NCI-H2171 (cell line): ENCODE results near the gene MAP4.

Experiments used
- DNase-seq: peaks from one replicate; lab custom pipeline; 2025; lab: John Stamatoyannopoulos, UW

The MAP4 gene

DNA sequence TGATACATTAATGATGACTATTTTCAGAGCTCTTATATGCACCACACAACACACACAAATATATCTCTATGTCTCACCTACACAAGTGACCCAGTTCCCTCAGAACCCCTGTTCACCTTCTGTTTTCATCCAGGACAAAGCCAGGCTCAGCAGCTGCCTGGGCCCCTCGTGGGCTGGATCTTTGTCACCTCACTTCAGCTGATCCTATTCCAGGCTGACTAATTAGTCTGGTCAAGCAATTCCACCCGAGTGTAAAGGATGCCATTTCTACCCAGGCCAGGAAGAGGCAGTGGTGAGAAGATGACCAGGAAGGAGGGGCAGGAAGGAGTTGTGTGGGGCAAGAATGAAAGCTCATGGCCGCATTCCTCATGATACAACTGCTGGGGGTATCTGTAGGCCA, 151.0 kb downstream of the MAP4 start:
- no peak for DNase-seq

DNA sequence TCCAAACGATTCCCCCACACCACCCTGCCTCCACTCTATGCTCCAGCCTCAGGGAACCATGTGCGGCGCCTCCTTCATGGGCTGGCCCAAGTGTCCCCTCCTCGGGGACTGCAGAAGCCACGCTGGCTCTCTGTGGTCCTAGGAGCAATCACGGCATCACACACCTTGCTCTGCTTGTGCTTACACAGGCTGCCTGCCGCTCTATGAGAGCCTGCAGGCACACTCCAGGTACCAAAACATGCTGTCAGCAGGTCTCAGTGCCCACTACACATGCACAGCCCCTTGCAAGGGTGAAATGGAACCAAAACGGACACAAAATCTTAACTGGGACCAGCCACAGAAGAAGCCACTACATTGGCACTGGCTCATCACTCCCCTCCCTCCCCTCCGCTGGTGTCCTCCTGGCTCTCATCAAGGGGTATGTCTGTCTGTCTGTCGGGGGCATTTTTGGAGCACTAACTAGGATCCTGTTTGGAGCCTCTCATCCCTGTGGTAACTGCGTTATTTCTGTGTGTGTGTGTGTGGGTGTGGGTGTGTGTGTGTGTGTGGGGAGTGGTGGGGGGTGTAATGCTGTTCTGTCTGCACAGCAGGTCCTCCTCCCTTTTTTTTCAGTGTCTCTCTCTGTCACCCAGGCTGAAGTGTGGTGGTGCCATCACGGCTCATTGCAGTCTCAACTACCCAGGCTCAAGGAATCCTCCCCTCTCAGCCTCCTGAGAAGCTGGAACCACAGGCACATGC, 152.7 kb downstream of the MAP4 start:
- no peak for DNase-seq

DNA sequence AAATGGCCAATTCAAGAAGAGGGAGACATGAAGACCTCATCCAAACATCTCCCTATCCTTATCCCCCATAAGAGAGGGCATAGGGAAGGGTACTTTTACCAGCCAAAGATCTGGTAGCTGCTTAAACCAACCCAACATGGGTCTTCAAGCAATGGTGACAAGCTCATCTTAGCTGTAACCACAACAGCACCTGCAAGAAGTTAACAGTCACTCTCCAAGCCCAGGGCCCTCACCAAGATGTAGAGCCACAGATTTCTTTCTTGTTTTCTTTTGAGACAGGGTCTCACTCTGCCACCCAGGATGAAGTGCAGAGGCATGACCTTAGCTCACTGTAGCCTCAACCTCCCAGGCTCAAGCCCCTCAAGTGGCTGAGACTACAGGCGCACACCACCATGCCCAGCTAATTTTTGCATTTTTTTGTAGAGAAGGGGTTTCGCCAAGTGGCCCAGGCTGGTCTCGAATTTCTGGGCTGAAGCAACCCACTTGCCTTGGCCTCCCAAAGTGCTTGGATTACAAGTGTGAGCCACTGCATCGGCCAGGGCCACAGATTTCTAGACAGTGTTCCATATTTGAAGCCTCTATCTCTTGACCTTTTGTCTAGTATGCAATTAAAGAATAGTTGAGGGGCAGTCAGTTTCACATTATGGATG, 156.1 kb downstream of the MAP4 start:
- DNase-seq: no peak

DNA sequence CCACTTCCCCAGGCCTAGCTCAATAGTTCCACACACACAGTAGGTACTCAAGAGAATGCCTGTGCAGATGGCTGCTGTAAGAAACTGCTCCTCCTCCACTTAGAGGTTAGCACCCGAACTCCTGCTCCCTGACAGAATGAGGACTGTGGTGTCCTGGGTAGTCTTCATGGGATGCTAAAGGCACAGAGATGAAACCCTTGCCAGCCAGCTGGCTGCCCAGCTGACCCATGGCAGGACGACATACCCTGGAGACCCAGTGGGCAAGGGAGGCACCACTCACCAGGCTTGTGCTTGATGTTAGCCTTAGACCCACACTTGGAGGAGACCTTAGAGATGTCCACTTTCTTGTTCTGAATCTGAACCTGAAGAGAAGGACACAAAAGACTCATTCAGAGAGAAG, 159.1 kb downstream of the MAP4 start:
- DNase-seq: no peak

DNA sequence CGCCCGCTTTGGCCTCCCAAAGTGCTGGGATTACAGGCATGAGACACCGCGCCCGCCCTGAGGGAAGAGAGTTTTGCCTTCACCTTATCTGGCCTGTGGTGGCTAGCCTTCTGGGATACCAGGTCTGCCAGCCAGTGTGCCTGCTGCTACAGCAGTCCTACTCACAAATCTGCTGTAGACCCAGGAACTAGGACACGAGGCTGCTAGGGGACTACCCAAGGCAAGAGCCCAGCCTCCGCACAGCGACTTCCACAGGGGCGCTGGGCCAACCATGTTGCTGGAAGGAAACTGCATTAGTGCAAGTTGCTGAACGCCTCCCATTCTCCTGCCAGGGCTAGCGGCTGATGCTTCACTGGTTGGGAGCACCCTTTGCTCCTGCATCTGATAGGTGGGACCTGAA, 159.5 kb downstream of the MAP4 start:
- no peak for DNase-seq

DNA sequence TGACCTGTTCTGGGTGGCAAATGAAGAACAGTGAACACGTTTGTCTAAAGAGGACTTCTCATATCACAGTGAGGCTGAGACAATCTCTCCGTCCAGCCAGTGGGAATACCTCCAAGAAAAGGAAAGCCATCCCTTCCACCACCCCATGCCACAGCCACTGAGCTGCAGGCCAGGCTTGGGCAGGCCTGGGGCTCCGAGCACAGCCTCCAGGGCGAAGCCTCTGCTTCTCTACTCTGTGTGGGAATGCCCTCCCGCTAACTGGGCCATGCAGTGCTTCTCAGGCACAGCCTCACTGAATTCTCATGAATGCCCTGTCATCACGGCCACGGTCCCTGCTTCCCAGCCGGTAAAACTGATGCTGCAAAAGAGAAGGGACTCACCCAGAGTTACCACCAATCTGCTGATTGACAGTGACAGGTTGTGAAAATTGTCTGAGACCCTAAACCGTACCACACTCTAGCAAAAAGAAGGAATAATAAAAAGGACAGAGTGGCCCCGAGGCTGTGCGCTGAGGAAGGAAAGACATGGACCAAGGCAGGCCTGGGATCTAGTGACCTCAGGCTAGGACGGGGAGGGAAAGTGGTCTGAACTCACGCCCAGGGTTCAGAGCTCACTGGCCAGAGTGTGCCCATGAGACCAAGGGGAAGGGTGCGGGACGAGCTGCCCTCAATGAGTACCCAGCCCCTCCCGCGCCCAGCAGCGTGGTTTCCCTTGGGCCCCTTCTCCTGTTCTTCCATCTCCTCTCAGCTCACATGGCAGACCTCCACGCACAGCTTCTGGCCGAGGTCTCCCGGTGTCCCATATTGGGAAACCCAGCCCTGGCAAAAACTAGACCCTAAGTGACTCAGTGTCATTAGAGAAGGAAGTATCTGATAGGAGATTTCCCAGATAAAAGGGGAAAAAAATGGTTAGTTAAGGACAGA, 160.5 kb downstream of the MAP4 start:
- DNase-seq: no peak

DNA sequence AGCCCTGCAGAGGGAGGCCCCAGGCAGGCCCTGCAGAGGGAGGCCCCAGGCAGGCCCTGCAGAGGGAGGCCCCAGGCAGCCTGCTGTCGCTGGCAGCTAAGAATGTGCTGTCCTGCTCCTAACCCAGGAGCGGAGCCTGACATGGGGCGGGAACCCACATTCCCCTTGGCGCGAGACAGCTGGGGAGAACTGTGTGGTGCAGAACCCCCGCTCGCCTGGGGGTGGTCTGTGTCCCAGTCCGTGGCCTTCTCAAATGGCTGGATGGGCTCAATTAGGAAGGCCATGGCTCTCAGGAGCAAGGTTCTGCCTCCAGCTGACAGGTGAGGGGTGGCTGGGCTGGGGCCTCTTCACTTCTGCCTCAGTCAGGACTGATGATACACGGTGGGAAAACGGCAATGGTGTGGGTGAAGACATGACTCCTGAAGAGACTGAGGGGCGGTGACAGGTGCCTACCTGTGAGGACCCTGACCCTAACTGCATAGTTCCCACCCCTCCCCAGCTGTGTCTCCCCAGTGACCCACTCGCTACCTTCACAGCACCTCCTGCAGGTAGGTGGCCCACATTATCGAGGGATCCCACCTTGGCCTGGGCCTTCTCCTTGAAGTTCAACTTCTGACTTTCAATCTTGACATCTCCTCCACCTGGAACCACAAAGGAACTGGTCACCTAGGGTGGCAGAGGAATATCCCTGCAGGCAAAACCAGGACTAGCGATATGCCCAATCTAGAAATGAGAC, 161.3 kb downstream of the MAP4 start:
- no peak for DNase-seq

DNA sequence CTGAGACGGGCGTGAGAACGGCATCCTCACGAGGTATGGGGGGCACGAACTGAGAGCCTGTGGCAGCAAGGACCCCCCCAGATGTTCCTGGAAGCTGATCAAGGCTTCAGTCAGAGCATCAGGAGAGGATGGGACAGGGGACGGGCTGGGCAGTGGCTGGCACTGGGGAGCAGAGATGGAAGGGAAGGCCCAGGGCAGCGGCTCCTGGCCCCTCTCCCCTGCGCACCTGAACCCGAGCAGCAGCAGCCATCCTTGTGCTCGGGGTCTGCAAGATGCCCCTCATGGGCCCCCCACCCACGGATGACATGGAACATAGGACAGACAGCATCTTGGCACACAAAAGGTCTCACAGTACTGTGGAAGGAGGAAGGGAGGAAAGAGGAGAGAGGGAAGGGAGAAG, 161.9 kb downstream of the MAP4 start:
- DNase-seq: no peak

DNA sequence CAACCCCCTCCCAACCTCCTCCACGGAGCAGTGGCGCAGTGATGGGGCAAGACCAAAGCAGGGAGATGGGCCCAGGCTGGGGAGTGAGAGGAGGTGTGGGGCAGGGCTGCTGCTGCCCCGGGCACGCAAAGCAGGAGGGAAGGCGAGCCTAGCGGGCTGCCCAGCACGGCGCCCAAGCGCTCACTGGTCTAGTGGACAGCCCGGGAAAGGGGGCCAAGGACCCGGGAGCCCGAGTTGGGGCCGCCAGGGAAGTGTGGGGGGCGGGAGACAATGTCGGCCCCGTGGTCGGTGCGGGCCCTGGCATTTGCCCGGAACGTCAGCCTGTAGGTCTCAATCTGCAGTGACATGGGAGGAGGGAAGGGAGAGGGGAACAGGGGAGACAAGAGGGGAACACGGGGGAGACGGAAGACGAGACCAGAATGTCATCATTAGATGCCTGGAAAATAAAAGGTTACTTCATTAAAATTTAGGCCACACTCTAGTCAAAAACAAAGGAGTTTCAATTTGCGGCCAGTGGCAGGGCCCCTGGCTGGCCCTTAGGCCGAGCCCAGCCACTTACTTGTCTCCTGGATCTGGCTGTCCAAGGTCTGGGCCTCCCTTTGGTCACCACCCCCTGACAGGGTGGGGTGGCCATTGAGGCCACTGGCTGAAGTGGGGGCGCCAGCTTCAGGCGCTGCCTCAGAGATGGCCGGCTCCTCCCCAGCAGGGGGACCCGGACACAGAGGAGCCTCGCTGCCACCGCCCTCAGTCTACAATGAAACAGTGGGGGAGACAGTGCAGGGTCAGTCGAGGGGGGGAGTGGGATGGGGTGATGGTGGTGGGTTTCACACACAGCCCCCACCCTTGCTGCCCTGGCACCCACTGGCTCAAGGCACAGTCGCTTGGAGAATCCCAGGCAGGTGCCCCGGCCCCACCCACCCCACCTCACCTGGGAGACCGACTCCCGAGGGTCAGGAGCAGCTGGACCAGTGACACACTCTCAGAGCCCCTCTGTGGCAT, 163.3 kb downstream of the MAP4 start:
- no peak for DNase-seq

DNA sequence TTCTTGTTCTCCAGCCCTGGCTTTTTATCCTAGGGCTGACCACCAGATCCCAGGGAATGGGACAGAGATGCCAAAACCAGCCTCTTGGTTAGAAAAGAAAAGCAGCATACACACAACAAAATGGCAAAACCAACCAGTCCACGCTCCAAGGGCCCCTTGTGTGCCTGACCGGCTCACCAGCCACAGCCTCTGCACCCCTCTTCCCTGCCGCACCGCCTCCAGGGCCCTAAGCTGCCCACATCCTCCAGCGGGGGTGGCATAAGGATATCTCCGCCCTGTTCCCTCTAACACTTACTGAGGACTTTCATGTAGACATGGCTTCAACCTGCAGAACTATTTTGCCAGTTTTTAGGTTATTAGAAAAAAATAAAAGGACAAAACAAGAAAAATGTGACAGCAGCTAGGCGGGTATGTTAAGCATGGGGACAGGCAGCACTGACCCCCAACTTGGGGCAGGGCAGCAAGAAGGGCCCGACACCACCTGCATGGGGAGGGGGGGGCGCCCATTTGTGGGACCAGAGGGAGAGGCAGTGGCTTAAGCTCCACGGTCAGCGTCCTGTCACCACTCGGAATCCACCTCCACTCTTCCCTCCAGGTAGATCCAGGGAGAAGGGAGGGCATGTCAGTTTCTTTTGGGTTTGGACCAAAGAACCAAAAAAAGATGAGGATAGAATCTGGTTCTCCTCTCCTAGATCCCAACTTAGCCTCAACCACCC, 164.2 kb downstream of the MAP4 start:
- no peak for DNase-seq

DNA sequence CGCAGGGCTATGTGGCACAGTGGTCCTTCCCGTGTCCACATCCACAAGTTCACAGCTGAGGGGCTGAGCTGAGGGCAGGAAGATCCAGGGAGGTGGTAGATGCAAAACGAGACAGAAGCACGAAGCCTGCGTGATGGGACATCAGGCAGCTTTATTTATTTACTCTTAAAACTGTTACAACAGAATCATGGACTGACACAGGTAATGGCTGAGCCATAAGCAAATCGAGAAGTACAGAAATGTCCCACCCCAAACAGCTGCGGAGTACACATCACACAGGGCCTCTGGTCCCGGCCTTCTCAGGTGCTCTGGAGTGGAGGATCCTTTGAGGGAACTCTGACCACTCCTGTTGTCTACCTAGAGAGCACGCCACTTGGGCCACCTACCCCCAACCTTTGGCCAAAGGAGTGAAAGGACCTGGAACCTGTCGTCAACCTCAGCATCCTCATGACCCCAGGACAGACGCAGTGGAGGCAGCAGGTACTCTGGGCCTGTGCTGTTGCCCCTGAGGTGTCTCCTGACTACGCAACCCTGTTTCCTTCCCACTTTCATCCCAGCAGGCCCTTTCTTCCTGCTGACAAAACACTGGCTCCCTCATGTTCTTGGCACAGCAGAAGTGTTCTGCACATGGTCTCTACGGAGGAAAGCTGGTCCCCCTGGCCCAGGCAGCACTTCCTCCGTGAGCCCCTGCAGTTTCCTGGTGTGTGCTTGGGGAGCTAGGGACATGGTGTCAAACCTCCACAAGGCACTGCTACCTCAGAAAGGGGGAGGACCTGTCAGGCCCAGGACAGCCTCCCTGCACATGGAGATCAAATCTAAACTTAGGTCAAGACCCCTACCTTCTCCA, 165.4 kb downstream of the MAP4 start:
- no peak for DNase-seq

DNA sequence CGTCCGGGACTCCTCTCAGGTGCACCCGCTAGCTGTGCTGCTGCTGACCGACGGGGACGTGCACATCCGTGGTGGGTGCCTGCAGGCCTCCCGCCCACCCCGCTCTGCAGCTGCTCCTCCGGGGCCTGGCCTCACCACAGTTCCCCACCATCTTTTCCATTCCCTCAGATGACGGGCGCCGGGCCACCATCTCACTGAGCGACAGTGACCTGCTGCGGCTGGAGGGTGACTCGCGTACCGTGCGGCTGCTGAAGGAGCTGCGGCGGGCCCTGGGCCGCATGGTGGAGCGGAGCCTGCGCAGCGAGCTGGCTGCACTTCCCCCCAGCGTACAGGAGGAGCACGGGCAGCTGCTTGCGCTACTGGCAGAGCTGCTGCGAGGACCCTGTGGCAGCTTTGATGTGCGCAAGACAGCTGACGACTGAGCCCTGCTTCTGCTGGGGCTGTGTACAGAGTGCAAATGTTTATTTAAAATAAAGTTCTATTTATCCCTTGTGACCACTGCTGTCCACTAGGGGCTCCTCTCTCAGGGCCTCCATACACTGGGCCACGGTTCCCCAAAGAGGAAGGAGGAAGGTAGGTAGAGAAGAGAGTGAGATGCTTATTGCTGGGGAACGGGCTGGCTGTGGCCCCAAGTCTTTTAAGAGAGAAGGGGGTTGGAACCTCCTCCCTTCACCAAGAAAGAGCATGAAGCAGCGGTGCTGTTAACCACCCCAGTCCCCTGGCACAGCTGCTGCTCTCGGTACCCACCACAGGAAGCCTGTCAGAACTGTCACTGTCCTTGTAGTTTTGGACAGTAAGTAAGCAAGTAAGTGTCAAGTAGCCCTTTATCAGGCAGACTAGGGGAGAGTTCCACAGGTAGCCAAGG, 166.3 kb downstream of the MAP4 start:
- DNase-seq: no peak

DNA sequence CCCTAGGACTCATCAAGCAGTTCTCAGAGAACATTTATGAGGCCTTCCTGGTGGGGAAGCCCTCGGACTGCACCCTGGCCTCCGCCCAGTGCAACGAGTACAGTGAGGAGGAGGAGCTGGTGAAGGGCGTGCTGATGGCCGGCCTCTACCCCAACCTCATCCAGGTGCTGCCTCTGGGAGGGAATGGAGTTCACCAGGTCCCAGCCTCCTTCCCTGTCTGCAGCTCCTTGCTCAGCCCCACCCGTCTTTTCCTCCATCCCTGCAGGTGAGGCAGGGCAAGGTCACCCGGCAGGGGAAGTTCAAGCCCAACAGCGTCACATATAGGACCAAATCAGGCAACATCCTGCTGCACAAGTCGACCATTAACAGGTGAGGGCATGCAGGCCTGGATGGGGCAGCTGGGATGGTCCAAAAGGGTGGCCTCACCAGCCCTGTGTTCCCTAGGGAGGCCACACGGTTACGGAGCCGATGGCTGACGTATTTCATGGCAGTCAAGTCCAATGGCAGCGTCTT, 167.0 kb downstream of the MAP4 start:
- DNase-seq: no peak

DNA sequence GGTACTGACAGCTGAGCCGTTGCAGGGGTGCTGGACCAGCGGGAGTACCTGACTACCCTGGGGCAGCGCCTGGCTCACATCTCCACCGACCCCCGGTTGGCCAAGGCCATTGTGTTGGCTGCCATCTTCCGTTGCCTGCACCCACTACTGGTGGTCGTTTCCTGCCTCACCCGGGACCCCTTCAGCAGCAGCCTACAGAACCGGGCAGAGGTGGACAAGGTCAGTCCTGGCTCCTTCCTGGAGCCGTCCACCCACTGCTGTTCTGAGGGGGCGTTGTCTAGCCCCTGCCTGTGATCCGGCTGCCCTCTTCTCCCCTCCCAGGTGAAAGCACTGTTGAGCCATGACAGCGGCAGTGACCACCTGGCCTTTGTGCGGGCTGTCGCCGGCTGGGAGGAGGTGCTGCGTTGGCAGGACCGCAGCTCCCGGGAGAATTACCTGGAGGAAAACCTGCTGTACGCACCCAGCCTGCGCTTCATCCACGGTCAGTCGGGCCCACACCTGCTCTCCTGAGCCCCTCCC, 167.6 kb downstream of the MAP4 start:
- no peak for DNase-seq

DNA sequence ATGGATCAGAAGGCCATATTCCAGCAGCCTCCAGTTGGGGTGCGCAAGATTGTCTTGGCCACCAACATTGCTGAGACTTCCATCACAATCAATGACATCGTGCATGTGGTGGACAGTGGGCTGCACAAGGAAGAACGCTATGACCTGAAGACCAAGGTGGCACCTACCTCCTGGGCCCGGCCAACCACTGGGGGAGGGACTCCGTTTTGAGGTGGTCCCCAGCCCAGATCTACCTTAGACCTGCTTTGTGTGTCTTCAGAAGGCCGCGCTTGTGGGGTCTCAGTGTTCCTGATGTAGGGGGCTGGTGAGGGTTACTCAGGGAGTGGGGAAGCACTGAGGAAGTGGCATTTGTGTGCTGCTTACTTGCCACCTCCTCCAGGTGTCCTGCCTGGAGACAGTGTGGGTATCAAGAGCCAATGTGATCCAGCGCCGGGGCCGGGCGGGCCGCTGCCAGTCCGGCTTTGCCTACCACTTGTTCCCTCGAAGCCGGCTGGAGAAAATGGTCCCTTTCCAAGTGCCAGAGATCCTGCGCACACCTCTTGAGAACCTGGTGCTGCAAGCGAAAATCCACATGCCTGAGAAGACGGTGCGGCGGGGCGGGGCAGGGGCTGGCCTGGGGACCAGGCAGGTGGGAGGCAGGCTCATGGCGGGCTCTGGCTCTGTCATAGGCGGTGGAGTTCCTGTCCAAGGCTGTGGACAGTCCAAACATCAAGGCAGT, 168.3 kb downstream of the MAP4 start:
- DNase-seq: no peak

DNA sequence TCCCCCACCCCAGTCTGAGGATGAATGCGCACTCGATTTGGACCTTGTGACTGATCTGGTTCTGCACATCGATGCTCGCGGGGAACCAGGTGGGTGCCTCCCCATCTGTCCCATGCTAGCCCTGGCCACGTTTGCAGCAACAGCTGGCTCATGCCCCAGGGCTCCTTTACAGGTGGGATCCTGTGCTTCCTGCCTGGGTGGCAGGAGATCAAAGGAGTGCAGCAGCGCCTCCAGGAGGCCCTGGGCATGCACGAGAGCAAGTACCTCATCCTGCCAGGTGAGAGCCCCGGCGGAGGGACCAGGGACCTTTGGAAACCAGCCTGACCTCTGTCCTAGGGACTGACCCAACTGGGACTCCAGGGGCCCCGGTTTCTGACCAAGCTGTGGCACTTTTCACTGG, 169.0 kb downstream of the MAP4 start:
- no peak for DNase-seq

DNA sequence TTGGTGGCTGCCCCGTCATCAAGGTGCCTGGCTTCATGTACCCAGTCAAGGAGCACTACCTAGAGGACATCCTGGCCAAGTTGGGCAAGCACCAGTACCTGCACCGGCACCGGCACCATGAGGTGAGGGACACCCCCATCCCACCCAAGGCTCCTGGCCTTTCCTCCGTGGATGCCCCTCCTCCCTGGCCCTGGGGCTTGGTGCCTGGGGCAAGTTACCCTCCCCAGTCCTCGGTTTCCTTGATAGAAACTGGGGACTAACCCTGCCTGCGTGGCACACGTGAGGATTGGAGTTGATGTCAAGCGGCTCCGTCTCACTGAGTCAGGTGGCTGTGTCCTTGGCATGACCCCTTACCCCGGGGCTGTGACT, 169.4 kb downstream of the MAP4 start:
- no peak for DNase-seq
